ENCODE data around the gene PDZD7.
"Not testable (repeated sequence)": the region's sequence is repeated elsewhere in the genome, so short reads cannot be mapped to it uniquely, and the experiment has no call there.

PDZD7 gene

GRCh38 chr10:100980711-100981110 lies 50.2 kb downstream of the PDZD7 start:
- DNase-seq = peak; percentile 38

GRCh38 chr10:100980311-100980710 lies 50.6 kb downstream of the PDZD7 start:
- DNase-seq = no peak

DNA sequence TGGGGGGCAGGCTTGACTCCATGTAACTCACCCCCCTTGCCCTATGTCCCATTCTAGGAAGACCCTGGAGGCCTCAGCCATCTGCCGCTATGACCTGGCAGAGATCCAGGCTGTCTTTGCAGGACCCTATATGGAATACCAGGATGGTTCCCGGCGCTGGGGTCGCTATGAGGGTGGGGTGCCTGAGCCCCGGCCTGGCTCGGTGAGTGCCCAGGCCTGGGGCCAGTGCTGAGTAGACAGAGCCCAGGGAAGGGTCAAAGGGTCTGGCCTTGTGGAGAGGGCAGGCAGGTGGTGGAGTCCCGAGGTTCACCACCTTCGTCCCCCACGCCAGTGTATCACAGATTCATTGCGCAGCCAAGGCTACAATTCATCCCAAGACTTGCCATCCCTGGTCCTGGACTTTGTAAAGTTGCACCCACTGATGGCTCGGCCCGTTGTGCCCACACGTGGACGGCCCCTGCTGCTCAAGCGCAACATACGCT lies 51.1 kb downstream of the PDZD7 start:
- peak; percentile 42 for DNase-seq

- DNase-seq = peak; percentile 30
Measured at GRCh38 chr10:100978901-100979195, 52.1 kb downstream of the PDZD7 start.

- DNase-seq = peak; percentile 34
Measured at GRCh38 chr10:100978121-100978900, 52.6 kb downstream of the PDZD7 start.

- peak; percentile 38 for DNase-seq
Measured at GRCh38 chr10:100977436-100977835, 53.5 kb downstream of the PDZD7 start.

DNA sequence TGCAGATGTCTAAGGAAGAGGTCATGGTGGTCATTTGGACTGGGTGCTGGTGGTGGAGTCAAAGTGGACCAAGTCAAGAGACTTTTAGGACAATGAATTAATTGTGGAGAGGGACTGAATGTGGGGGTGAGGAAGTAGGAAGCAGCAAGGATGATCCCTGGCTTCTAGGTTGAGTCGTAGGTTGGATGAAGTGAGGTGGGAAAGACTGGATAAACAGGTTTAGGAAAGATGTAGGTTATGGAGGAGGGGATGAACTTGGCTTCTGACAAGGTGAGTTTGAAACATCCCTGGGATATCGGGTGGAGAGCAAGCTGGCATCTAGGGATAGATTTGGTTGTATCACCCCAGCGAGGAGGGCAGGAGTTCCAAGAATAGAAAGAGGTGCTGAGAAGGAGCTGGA lies 54.0 kb downstream of the PDZD7 start:
- peak; percentile 29 for DNase-seq

DNA sequence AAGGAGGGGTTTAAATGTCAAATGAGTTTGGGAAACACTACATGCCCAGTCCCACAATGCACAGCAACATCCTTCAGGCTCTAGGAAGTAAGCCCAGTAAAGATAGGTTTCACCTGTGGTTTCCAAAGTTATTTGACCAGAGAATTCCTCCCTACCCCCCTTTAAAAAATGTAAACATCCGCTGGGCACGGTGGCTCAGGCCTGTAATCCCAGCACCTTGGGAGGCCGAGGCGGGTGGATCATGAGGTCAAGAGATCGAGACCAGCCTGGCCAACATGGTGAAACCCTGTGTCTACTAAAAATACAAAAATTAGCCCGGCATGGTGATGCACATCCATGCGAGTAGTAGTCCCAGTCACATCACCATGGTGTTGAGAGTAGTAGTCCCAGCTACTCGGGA lies 55.5 kb downstream of the PDZD7 start:
- DNase-seq = not testable (repeated sequence)

DNA sequence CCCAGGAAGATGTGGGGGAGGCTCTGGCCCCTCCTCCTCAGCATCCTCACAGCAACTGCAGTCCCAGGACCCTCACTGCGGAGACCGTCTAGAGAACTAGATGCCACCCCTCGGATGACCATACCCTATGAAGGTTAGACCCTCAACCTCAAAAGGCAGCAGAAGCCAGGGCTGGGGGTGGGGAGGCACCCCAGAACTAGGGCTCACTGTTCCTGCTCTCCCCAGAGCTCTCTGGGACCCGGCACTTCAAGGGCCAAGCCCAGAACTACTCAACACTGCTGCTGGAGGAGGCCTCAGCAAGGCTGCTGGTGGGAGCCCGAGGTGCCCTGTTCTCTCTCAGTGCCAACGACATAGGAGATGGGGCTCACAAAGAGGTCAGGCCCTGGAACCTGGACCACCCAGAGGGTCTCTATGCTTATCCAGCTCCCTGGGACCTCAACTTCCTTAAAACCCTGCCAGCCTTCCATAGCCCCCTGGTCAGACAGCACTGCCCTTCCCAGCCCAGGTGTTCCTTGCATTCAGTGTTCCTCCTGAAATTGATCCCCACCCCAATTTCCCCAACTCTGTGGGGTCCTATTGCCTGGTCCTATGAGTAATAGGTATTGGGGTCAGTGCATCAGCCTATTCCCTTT lies 57.9 kb downstream of the PDZD7 start:
- peak; percentile 45 for DNase-seq

DNA sequence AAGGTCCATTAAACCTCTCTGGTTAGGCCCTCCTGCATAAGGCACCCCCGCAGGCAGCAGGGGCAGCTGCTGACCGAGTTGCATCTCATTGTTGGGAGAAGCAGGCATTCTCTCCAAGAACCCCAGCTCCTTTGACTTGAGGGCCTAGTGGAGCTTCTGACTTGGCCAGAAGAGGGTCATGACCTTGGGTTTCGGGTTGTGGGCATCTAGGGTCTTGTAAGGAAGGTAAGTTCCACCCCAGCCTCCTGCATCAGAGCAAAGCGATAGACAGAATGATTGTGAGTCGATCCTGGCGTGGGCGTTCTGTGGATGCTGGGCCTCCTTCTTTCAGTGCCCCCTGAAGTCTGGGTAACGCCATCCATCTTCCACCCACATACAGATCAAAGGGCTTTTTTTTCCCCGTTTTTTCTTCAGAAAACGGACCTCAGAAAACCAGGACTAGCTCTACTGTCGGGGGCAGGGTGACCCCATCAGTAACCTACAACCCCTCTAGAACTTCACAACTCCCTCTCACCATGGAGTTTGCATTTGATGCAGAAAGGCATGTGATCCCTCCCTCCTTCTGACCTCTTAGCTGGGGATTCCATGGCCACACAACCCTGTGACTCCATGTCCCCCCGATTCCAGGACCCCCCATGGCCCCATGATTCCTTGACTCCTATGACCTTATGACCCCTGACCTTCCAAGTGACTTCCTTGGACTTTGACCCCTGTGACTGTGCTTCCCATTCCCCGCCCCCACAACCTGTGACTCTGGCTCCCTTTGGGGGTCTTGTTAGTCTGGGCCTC lies 58.6 kb downstream of the PDZD7 start:
- DNase-seq = peak; percentile 32

DNA sequence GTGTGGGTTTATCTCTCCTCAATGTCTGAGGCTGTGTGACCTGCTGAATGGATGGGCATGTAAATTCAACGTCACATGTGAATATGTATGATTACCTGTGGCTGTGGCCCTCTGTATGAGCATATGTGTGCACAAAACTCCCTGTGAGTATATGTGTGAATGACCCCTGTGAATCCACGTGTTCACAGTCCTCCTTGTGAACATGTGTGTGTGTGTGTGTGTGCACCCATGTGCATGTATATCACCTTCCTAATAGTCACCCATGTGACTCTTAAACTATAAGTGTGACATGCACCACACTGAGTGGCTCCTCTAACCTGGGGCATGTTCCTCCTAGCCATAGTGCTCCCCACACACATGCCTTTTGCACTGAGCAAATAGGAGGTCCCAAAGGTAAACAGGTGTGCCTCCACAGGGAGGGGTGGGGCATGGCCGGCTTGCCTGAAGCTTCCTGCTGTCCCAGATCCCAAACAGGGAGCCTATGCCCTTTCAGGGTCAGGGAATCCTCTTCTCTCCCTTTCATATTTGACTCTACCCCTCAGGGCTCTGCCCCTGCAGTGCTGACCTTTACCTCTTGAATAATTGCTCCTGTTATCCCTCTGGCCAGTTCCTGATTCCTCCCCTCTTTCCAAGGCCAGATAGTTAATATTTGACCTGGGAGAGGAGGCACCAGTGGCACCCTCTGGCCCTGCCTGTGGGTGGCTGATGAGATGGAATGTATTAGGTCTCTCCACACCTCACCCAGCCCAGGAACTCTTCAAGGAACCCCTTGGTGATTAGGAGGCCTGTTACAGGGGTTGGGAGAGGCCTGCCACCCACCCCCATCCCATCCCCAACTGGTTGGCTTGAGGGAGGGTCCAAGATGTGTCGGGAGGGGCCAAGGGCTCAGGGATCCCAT lies 59.8 kb downstream of the PDZD7 start:
- peak; percentile 47 for DNase-seq

GRCh38 chr10:100970076-100970913 lies 60.6 kb downstream of the PDZD7 start:
- no peak for DNase-seq

DNA sequence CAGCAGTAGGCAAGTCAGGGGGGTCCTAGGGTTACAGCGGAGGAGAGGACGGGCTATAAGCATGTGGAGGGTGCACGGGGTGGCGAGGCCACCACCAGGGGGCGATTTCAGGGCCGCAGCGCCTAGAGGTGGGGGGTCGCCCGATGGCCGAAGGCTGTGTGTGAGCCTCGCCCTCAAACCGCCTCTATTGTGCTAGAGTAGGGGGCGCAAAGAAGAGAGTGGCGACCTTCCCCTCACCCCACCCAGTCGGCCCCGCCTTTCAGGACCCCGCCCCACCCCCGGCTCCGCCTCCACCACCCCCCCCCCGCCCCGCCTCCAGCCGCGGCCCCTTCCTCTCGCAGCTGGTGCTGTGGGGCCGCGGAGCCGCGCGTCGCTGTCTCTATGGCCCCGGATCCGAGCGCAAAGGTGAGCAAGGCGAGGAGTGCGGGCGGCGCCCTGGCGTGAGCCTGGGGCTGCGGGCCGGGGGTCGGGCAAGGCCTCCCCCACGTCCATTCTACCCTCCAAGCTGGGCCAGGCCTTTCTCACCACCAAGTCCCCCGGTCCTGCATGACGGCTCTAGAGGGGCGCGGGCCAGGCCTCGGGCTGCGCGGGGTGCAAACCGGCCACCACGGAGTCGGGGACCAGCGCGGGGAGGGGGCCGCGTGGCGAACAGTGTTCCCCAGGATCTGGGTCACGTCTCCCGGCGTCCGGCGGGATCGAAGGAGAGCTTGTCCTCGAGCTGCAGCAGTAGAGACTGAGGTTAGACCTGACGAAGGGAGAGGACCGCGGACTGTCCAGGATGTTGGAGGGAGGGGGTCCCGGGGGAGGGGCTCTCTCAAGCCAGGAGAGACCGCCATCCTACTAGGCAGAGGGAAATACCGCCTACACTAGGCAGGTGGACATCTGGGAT lies 61.5 kb downstream of the PDZD7 start, which contains the start of gene SEMA4G:
Gene SEMA4G (plus strand): TSS at position 318 of the 889 bp plus-strand sequence. CDS start 3,409 bp downstream, outside the sequence.
- peak; percentile 82 for DNase-seq

- no peak for DNase-seq
Measured at GRCh38 chr10:100968863-100969186, 62.1 kb downstream of the PDZD7 start.

DNA sequence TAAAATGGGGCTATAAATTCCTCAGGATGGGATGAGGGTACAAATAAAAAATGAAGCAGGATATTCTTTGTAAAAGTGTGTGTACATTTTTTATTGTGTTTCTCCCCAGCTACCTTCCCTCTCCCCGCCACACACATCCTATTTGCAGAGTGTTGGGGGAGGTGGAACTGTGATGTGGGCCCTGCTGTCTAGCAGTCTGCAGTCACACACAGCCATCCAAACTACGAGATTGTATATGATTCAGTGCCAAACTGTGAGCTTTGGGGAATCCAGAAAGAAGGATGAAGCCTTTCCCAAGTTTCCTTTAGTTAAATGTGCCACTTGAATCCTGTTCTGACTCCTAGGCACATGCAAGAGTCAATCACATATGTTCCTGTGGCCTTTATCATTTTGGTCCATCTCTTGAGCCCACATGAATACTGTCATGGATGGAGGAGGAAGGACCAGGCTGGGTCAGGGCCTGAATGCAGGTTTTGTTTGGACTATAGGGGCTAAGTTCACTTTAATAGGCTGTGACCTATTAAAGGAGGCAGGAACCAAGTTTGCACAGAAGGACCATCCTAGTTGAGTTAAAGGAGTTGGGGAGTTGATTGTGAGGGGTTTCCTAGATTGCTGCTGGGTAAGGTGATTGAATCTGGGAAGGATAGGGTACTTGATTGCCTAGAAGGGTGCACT lies 62.7 kb downstream of the PDZD7 start:
- no peak for DNase-seq

DNA sequence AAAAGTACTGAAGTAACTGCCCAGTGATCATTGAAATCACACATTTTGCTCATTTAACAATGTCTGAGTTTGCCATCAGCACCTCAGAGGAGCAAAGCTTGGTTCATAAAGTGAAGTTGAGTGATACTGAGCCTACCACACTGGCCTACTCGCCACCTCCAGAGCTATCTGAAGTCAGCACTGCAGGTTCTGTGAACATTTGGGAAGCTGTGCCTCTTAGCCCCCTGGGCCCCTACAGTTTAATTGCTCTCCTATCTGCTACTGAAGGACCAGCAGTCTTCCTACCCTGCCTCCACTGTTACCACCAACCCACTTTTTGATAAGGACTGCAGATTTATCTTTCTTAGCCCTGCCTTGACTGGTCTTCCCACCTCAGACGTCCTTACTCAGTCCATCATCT lies 63.6 kb downstream of the PDZD7 start:
- DNase-seq = no peak

DNA sequence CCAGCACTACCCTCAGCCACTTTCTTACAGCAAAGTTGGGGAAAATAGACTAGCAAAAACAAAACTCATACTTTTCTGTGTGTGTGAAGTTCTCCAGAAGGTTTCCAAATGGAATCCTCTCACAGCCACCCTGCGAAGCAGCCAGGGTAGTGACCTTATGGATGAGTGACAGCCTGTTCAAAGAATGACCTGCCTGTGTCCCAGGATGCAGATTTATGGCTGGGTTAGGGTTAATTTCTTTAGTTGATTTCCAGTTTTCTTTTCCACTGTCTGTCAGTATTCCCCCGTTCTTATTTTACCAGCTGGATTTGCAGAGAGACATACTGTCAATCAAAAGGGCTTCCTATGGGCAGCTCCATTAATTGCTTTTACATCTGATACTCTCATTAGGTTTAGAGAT lies 64.0 kb downstream of the PDZD7 start:
- DNase-seq = no peak

- DNase-seq = no peak
Measured at GRCh38 chr10:100965820-100966219, 65.1 kb downstream of the PDZD7 start.

GRCh38 chr10:100963826-100964225 lies 67.1 kb downstream of the PDZD7 start:
- DNase-seq = no peak
